T follicular helper cell (primary cell): Measurements from ENCODE around the gene C19orf67.

Experiments used
- DNase-seq: peaks from one replicate; pipeline ENCODE4 v3.0.0-alpha.2; 2020; ENCODE audit warnings: low read depth

The C19orf67 gene

DNA sequence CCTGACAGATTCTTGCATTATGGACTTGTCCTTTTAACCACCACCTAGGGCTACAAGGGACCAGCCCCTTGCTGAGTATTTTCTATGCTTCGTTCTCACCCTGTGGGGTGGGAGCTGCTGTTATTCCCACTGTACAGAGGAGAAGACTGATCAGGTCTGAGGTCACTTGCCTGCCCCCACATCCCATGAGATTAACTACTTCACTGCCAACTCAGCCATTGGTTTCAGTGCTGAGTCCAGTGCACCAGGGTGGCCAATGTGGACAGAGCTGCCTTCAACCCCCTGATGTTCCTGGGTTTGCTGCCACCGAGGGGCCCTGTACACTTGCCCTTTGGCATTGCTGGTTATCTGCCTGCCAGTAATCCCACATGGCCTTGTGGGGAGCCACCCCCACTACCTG is 25.1 kb upstream of the C19orf67 start:
- no peak for DNase-seq

DNA sequence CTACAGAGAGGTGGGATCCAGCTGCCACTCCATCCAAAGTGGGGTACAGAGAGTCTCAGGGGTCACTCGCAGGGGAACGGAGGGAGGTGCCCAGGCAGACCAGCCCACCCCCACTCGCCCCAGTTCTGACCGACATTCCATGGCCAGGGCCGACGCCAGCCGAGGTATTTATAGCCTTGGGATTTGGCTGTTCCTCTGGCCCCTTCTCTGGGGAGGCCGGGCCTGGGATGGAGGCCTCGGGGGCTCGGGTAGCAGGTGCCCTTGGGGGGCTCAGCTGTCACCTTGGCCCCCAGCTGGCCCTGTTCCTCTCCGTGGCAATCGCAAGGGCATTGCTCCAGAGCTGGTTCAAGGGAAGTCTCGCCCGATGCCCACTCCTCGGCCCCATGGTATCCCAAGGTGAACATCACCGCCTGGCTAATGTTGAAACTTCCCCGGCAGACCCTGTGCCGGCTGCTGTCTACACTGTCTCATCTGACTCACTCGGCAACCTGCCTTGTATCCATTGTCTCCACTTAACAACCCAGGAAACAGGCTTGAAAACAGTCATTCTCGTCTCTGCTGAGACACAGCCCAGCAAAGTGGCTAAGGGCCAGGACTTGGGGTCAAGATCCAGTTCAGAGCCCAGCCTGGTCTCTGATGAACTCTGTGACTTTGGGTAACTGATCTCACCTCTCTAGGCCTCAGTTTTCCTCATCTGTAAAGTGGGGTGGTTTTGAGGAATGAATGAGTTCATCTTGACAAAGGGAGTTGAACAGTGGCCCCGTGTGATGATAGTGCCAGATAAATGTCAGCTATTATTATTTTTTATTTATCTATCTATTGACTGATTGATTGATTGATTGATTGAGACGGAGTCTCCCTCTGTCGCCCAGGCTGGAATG is 22.2 kb upstream of the C19orf67 start:
- DNase-seq: no peak

DNA sequence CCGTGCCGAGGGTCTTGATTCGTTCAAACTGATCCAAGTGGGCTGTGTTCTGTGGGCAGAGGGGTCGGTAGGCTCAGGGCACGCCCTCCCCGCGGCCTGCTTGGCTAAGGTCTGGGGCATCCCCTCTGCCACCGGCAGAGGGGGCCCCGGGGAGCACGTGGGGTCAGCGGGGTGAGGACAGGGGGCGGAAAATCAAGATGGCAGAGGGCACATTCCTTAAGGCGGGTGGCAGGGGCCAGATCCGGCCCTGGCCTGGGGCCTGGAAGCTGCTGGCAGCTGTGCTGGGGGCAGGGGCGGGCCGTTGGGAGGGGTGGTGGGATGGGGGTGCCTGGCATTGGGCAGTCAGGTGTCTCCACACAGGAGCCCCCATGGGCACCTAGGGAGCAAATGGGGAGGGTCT is 21.3 kb upstream of the C19orf67 start:
- DNase-seq: no peak

DNA sequence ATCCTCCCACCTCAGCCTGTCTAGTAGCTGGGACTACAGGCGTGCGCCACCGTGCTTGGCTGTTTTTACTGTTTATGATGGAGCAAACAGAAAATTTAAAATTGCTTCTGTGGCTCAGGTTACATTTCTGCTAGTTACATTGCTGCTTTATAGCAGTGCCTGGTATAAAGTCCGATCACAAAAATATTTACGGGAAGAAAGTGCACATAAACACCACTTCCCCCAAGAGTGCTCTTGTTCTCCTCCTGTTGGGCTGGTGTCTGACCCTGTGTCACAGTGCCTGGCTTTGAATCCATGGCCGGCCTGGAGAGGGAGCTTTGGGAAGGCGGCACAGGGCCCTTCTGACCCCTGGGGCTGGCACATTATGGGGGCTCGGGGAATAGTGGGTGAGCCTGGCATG is 20.1 kb upstream of the C19orf67 start:
- DNase-seq: no peak

DNA sequence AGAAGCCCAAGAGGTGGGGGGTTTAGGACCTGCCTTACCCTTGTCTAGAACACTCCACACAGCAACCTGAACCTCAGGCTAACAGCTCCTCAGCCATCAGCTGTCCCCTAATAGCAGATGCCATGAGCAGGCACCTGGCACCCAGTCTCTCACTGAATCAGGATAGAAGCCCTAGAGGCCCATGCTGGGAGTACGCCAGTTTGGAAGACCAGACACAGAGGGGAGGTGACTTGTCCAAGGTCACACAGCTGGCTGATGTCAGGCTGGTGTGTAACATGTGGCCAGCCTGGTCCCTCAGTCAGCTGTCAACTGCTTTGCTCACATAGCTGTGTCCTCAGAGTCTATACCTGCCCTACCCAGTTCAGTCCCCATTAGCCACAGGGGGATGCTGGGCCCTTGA is 17.7 kb upstream of the C19orf67 start:
- DNase-seq: no peak

DNA sequence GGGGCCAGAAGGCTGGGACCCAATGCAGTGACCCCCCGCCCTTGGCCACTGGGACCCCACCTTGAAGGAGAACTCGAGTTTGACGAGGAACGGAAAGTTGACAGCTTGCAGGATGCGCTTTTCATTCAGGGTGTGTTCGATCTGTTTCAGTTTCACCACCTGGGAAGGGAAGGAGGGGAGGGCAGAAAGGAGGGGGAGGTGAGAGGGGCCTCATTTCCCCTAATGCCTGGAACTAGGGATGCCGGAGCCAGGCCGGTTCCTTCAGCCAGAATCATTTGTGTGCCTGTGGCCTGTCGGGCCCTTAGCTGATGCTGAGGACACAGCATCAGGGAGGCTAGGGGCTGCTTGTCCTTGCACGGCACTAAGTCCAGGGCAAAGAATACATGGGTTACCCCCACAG is 17.2 kb upstream of the C19orf67 start:
- no peak for DNase-seq

DNA sequence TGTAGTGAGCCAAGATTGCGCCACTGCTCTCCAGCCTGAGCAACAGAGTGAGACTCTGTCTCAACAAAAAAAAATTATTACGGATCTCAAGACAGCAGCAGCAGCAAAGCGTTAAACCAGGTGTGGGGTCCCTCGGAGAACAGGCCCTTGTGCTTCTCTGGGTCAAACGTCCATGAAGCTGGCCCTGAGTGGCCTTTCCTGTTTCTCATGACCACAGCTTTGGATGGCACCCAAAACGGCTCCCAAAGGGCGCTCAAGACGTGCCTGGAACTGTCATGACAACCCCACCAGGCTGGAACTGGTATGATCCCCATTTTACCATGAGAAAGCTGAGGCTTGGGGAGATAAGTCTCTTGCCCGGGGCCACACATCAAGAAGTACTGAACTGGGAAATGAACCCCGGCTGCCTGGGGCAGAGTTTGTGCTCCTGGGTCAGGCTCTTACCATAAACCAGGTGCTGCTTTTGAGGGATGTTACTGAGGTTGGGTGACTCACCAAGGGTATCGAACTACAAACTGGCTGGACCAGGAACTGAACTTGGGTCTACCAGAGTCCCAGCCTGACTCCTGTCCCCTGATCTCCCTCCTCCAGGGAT is 16.6 kb upstream of the C19orf67 start:
- DNase-seq: no peak

DNA sequence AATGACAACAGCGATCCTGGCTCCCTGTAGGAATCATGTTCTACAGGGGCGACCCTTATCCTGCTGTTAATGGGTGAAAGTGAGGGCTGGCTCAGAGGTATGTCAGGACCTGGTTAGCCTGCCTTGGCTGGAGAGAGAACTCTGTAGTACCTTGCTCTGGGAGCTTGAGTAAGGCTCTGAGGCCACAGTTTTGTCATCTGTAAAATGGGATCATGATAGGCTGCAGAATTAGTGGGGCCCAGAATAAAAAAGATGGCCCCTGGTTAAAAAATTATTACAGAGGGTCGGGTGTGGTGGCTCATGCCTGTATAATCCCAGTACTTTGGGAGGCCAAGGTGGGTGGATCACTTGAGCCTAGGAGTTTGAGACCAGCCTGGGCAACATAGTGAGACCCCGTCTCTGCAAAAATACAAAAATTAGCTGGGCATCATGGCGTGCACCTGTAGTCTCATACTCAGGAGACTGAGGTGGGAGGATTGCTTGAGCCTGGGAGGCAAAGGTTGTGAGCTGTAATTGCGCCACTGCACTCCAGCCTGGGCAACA is 15.5 kb upstream of the C19orf67 start:
- no peak for DNase-seq

DNA sequence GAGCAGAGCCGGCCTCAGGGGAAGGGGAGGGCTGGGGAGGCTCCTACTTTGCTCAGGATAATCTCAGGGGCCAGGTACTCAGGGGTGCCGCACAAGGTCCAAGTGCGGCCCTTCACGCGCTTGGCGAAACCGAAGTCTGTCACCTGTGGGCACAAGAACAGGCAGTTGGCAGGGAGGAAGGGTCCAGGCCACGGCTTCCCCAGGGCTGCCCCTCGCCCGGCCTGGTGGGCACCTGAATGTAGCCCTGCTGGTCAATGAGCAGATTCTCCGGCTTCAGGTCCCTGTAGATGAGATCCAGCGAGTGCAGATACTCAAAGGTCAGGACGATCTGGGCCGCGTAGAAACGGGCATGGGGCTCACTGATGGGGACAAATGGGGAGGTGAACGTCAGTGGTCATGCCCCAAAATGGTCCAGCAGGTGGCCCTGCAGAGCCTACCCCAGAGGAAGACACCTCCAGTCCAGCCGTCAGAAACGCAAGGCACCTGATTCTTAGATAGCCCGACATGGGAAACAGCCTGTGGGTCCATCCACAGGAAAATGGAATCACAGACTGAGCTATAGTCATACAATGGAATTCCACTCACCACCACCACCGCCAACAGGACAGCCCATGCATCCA is 12.1 kb upstream of the C19orf67 start:
- DNase-seq: no peak

DNA sequence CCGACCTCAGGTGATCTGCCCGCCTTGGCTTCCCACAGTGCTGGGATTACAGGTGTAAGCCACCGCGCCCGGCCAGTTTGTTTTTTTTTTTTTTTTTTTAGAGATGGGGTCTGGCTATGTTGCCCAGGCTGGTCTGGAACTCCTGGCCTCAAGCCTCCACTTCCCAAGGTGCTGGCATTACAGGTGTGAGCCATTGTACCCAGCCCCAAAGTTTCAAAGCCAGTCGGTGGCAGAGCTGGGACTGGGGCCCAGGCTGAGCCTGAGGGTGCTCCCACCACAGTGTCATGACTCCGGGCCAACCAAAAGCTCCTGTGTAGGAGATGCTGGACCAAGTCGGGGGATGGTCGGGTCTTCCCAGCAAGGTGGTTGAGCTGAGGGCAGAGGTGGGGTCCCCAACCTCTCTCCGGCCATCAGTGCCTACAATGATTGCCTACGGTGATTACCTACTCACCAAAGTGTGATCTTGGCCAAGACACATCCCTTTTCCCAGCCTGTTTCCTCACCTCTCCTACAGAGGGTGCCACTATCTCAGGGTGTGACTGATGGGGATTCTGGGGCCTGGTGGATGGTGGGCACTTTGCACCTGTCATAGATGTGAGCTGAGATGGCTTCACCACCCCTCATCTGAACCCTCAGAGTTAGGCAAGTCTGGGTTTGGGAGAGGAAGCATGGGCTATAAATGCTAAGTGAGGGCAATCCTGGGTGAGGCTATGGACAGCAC is 10.8 kb upstream of the C19orf67 start:
- no peak for DNase-seq

DNA sequence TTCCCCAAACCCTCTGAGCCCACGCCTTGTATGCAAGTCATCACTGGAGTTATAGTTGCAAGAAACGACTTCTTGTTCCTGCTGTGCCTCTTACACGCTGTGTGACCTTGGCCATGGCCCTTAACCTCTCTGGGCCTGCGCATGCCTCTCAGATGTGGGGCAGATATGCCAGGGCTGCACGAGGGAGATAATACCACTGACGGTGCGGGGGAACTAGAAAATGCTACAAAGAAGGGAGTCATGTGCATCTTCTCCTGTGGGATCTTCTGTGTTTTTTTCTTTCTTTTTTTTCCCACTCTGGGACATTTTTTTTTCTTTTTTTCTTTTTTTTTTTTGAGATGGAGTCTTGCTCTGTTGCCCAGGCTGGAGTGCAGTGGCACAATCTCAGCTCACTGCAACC is 9.3 kb upstream of the C19orf67 start:
- no peak for DNase-seq

DNA sequence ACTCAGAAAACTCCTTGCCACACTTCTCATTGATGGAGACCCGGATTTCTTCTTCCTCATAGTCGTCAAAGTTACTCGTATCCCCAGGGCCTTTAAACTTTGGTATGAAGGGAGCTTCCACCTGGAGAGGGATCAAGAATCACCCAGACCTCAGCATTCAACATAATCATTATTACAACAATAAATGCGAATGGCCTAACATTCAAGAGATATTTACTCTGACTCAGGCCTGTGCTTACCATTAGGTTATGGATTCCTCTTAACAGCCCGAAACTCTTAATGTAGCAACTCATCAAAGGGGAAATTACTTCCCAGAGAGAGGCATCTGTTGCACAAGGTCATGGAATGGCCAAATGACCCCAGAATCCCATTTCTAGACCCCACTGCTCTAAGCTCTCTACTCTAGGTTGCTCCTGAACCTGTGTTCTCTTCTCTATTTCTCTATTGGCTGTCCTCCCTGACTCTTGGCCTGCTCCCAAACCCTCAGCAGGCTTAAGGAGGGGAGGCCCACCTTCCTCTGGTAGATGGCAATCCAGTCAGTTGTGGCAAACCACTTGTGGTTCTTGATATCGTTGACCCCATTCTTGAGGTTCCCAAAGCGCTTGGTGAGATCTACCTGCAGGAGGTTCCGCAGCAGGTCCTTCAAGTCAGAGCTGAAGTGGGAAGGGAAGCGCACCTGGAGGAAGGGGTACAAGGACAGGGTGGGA is 7.7 kb upstream of the C19orf67 start:
- DNase-seq: no peak

DNA sequence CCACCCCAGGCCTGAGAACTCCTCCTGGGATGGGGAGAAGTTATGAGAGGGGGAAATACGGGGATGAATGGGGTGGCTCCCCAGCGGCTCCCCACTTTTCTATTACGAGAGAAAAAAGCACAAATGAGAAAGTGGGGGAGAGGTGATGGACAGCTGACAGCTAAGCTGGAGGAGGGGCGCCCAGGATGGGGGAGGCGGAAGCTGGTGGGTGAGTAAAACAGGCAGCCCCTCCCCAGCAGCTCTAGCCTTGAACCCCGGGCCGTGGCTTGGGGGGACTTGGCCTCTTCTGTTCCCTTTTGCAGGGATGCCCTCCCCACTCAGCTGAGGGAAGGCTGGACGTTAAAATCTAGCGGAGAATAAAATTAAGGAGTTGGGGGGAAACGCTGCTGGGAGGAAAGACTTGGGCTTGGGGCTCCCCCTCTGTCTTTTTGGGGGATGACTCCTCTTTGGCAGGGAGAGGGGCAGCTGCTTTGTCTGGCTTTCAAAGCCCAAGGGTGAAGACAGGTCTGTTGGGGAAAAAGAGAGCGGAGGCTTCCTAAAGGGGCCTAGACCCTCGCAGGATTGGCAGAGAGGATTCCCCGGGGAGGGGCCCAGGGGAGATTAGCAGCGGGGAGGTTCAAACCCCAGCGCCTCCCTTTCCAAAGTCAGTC is 6.4 kb upstream of the C19orf67 start:
- DNase-seq: no peak

DNA sequence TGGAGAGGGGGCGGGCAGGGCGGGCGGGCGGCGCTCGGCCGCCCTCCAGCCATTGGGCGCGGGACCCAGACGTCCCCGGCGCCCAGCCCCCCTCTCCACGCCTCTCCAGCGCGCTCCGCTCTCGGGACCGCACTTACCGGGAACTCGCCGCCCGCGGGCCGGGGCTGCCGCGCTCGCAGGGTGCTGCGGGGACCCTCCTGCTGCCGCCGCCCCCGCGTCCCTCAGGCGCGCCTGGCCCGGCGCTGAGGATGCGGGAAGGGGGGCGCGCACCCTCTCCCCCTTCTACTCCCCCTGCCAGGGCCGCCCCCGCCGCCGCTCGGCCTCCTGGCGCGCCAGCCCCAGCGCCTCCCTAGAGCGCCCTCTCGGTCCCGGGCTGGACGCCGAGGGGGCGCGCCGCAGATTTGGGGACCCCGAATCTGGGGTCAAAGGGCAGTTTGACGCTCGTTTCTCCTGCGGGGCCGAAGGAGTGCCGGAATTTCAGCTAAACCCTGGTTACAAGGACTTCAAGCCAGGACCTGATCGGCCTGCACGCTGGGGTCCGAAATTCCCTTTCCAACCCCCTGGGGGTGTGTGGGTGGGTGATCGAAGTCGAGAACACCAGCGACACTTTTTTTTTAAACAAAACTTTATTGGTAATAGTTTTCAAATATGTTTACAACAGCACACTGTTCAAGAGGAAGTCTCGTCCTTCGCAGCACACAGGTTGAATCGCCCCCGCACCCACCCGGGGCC is 5.7 kb upstream of the C19orf67 start:
- DNase-seq: peak; percentile 33

DNA sequence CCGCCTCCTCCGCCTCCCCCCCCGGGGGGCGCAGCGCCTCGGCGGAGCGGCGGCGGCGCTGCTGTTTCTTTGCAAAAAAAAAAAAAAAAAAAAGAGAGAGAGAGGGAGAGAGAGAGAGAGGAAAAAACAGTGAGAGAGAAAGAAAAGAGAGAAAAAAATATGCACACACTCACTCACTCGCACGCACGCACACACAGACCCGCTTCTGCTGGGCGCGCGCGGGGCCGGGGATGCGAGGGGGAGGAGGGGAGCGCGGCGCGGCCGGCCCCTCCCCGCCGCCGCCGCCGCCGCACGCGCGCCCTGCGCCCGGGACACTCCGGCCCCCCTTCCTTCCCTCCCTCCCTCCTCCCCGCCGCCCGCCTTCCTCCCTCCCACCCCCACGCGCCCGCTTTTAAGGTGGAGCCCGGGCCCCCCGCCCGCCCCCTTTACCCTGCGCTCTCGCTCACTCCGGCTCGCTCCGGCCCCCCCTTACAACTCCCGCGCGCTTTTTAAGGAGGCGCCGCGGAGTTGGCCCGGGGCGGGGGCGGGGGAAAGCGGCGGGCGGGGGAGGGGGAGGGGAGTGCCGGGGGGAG is 5.0 kb upstream of the C19orf67 start, which contains the start of gene SAMD1:
TSS of gene SAMD1 (minus strand) at position 243 of the 572 bp plus-strand sequence.
- peak; percentile 82 for DNase-seq

DNA sequence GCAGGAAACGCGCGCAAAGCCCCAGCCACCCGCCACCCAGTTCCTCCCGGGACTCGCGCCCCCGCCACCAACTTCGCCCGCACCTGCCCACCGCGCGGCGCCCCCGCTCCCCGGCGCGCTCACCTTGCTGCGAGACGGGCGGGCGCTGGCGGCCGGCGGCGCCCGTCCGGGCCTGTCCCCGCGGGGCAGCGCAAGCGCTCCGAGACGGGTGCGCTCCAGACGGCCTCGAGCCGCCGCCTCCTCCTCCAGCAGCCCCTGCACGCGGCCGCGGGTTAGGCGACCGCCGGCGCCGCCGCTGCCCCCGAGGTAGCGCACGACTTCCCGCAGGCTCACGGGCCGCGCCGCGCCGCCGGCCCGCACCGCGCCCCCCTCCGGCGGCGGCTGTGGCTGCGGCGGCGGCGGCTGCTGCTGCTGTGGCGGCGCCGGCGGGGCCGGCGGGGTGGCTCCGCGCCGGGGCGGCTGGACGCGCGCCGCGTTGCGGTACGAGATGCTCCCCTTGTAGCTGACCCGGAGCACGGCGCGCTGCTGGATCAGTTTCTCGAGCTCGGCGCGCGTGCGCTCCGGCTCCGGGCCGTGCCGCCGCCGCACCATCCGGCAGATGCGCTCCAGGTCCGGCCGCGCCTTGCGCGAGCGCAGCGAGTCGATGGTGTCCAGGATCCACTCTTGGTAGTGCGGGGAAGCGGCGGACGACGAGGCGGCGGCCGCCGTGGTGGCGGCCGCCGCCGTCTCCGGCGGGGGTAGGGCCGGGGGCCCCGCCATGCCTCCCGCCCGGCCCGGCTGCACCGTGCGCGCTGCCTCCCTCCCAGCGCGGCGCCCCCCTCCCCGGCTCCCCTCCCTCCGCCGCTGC is 4.3 kb upstream of the C19orf67 start:
- peak; percentile 38 for DNase-seq

DNA sequence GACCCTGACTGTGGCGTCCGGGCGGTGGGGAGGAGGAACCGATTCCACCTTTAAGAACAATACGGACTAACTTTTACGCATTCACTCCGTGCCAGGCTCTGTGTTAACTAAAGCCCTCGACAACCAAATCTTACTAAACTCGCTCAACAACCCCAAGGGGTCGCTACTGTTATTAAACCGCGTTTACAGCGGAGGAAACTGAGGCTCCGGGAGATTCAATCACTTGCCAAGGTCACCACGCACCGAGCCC is 3.8 kb upstream of the C19orf67 start:
- no peak for DNase-seq

DNA sequence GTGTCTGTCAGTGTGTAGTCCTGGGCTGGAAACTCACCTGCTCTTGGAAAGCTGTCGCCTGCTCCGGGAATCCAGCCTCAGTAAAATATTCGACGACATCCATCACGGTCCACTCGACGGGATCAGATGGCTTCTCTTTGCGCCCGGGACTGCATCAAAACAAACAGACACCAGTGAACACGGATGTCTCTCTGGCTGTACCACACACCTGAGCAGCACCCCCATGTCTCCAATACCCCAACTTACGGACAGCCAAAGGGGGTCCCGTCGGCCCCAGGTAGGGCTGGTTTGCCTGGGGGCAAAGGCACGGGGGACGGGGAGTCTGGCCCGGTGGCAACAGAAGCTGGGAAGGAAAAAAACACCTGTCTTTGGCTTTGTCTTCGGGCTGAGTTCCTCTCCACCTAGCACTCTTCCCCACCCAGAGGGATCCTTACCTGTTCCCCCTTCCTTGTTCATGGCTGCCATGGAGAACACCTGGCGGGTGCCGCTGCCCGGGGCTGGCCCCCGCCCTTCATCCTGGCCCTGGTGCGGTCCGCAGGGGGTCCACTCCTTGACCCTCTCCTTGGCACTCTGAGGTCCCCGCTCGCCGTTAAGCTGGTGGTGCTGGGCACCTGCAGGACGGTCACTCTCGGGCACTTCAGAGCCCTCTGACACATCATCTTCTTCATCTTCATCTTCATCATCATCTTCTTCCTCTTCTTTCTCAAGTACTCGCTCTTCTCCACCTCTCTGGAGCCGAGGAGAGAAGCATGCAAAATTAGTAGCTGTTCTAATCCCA is 3.2 kb upstream of the C19orf67 start:
- DNase-seq: no peak

DNA sequence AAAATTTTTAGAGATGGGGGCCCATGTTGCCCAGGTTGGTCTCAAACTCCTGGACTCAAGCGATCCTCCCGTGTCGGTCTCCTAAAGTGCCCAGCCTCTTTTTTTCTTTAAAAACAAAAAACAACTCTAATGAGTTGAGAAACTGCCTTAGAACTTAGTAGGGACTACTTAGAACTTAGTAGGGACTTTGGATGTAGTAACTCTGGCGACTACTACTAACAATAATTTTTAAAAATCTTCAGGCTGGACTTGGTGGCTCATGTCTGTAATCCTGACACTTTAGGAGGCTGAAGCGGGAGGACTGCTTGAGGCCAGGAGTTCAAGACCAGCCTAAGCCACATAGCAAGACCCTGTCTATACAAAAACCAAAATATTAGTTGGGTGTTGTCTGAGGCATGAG is 515 bp upstream of the C19orf67 start:
- DNase-seq: no peak
